HG02798 (cell line): ENCODE measurements around the gene DBNDD1.
"Not testable (repeated sequence)": the region's sequence is repeated elsewhere in the genome, so short reads cannot be mapped to it uniquely, and the experiment has no call there.

ENCODE experiments used
- ATAC-seq: cut with Tn5 transposase; IDR thresholded peaks from one replicate; pipeline ENCODE4 v1.9.1; 2021; ENCODE audit warnings: mild to moderate bottlenecking; ENCODE audit not compliant: unreplicated experiment, poor library complexity

The DBNDD1 gene

DNA sequence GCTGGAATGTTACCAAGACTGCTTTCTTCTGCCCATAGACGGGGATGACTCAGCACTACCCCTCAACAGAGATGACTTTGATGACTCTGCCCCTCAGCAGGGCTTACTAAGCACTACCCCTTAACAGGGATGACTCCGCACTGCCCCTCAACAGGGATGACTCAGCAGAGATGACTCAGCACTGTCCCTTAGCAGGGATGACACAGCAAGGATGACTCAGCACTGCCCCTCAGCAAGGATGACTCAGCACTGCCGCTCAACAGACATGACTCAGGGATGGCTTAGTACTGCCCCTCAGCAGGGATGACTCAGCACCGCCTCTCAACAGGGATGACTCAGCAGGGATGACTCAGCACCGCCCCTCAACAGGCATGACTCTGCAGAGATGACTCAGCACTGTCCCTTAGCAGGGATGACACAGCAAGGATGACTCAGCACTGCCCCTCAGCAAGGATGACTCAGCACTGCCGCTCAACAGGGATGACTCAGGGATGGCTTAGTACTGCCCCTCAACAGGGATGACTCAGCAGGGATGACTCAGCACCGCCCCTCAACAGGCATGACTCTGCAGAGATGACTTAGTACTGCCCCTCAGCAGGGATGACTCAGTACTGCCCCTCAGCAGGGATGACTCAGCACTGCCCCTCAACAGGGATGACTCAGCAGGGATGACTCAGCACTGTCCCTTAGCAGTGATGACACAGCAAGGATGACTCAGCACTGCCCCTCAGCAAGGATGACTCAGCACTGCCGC lies 24.4 kb downstream of the DBNDD1 start:
- ATAC-seq: not testable (repeated sequence)

DNA sequence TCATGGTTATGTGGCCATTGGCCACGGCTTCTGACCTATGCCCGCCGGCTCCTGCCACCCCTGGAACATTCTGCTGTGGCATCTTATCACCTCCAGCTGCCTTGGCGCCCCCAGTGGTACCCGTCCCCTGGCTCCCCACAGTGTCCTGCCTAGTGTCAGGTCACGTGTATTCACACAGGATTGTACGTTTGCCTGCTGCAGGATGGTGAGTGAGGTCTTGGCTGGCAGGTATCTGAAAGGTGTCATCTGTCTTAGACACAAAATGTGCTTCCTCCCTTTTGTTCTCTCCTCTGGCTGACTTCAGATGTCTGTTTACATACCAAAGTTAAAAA lies 24.9 kb downstream of the DBNDD1 start:
- ATAC-seq: no peak

GRCh38 chr16:89993971-89994370 lies 25.3 kb downstream of the DBNDD1 start:
- no peak for ATAC-seq

- no peak for ATAC-seq
Observed at GRCh38 chr16:89993377-89993776, 25.9 kb downstream of the DBNDD1 start.

- no peak for ATAC-seq
Observed at GRCh38 chr16:89990799-89991198, 28.5 kb downstream of the DBNDD1 start.

GRCh38 chr16:89988951-89989350 lies 30.3 kb downstream of the DBNDD1 start:
- no peak for ATAC-seq

DNA sequence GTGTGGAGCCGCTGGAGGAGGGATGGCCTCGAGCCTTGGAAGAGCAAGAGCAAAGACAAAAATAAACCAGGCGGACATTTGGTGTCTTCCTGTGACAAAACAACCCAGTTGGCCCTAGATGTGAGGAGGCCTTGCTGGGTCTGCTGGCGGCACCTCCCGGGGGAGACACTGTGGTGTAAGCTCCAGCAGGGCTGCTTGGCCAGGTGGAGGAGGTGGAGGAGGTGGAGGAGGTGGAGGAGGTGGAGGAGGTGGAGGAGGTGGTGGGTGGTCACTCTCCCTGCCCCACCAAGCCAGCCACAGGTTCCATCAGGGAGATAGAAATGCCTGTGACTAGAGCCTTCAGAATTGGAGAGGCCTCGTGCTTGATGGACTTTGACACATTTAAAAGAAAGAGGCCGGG lies 32.1 kb downstream of the DBNDD1 start:
- ATAC-seq: no peak

DNA sequence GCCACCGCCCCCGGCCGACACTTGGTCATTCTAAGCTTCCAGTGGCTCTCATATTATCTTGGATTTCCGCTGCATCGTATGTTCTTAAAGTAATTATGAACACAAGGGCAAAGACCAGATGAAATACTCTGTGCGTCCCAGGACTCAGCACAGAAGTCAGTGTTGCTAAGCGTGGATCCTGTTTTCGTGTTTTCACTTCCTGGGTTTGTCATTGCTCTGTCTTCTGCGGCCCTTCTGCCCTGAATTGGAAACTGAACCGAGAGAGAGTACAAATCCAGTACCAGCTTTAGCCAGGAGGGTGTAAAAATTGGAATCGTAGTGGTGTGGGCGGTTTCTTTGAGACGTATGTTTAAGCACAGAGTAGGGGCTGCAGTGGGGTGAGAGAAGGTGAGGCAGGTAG lies 32.7 kb downstream of the DBNDD1 start:
- no peak for ATAC-seq

GRCh38 chr16:89985219-89985618 lies 34.0 kb downstream of the DBNDD1 start:
- ATAC-seq: no peak

DNA sequence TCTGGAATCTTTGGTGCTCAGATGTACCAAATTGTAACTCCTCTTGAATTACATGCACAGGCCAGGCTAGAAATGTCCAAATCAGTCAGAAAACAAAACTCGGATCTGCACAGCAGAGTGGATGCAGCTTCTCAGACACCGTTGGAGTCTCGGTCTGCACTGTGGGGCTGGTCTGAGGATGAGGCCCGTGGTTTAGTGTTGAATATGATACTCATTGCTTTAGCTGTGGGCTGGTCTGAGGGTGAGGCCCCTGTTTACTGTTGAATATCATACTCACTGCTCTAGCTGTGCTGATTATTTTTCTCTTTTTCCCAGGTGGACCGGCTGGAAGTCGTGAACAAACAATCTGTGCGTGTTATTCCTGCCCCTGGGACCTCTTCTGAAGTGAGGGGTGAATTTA lies 35.0 kb downstream of the DBNDD1 start:
- no peak for ATAC-seq

GRCh38 chr16:89983536-89983935 lies 35.7 kb downstream of the DBNDD1 start:
- no peak for ATAC-seq

DNA sequence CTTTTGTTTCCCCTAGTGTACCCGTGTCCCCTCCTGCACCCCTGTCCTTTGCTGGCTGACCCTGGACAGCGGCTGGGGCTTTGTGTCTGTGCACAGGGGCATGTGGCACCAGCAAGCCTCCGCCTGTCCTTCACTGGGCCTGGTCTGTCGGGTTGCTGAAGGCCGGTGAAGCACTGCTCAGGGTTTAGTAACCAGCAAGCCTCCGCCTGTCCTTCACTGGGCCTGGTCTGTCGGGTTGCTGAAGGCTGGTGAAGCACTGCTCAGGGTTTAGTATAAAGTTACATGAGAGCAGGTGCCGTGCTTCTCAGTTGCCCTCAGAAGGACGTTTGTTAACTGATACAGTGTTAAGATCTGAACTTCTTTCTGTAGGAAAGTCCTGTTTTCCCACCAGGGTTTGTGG lies 36.9 kb downstream of the DBNDD1 start:
- ATAC-seq: no peak

DNA sequence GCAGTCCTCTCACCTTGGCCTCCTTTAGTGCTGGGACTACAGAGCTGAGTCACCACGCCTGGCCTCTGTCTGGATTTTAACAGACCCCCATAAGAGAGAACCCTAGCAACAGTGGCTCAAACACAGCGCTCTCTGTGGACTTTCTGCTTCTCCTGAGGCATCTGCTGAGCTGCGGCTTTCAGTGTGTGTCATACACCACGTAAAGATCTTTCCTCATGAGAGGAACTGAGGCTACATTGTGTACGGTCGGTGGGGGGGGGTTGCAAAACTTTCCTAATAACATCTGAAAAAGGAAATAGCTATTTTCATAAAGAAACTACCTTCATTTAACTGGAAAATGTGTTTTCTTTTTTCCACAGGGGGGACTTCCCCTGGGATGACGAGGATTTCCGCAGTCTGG lies 37.8 kb downstream of the DBNDD1 start:
- no peak for ATAC-seq

DNA sequence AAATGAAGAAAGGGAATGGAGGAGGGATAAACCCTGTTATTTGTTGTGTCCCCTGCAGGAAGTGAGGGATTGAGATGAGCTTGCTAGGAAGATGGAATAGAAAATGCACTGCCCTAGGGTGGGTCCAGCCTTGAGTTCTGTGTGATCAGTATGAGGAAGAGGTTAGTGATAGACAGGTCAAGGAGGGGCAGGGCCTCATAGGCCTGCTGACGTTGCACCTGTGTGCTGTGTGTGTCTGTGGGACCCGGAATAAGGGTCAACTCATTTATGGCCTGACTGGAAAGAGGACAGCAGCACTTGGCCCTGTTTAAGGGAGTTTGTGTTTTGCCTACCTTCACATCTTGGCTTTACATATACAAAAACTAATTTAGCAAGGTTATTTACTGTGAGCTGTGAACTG lies 44.4 kb downstream of the DBNDD1 start:
- ATAC-seq: no peak

DNA sequence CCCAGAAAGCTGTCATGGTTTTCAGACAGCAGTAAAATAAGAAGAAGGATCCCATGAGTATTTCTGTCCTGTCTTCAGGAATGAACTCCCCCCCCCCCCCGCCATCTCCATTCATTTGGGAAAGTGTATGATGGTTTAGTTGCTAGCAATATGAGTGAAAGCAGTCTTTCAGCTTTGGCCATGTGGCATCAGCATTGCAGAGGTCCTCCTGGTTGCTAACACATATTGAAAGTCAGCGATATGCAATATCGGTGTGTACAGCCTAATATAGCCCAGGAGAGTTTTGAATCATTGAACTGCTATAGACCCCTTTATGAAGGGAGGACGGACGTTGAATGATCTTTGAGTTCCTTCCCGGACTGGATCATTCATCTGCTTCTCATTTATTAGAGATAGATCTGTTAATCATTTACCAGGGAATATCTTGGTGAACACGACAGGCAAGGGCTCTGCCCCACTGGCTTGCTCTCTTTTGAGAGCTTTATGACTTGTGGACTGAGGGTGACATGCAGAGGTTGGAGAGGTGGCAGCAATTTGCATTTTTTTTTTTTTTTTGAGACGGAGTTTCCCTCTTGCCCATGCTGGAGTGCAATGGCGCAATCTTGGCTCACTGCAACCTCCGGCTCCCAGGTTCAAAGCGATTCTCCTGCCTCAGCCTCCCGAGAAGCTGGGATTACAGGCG lies 45.5 kb downstream of the DBNDD1 start:
- ATAC-seq: no peak

DNA sequence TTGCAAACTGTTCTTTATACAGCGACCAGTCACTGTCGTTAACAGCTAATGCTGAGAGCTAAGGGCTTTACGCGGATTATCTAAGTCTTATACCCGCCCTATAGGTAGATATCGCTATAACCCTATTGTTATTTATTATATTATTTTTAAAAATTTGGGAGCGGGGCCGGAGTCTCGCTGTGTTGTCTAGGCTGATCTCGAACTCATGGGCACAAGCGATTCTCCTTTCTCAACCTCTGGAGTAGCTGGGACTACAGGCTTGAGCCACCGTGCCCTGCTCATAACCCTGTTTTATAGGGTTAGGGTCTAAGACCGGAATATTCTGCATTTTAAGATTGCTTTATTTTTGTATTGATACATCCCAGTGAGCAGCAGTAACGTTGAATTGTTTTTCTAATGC lies 46.0 kb downstream of the DBNDD1 start:
- ATAC-seq: no peak

DNA sequence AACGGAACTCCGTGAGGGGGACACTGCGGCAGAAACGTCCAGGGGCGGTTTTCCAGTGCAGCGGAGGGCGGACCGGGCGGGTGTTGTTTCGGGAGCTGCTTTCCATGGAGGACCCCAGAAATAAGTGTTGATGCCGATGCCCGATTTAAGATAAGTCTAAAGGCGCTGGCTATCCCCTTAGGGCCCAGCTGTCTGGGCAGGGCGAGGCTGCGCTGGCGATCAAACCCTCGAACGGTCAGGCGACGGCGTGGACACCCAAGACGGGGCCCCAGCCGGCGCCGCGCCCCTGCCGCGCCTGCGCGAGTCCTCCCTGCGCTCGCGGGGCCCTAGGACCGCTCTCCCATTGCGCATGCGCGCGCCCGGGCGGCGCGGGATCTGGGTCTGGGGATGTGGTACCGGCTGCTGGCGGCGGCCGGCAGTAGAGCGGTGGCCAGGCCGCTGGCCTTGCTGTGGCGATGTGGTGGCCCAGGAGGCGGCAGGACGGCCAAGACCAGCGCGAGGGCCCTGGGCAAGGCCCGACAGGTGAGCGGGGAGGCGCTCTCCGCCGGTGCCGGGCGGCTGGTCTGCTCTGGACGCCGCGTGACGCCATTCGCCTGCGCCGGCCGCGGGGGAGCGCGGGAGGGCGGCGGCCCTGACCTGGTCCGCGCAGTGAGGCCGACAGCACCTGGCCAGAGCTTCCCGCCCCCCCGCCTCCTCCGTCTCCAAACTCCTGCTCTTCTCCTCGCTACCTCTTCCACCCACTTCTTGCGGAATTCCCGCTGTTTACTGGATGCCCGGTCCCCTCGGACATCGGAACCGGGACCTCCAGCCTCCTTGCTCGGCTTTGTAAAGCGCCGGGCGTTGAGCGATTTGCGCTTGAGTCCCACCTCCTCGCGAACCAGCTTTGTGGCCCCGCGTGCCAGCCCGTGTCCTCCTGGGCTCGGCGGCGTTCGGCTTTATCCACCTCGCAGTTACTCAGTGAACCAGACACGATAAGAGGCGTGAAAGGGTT lies 46.7 kb downstream of the DBNDD1 start:
- ATAC-seq: peak; percentile 92

DNA sequence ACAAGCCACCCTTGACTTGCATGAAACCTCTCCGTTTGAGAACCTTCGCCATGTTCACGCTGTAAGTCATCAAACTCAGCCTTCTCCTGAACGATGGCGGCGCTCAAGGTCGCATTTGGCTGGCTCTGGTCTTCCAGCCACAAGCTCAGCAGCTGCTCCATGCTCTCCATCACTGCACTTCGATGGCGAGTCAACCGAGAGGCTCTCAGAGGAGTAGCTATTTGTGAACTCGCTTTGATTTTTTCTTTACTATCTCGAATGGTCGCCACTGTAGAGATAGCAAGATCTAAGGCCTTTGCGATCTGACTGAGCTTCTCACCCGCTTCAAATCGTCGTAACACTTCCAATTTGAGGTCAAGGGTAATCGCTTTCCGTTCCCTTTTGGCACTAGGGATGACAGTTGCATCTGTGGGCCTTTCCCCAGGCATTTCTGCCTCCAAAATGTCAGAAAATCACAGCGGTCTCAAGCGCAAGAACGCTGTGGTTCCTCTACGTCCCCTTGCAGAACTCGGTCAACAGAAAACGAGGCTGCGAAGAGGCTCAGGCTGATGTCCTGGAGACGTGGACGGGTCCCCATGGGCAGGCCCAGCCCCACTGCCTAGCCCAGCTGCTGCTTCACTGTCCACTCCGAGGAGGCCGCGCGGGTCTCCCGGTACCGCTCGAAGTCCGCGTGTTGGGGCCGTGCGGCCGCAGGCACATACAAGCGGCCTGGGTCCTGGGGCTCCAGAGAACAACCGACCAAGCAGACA lies 47.6 kb downstream of the DBNDD1 start:
- ATAC-seq: no peak

GRCh38 chr16:89969741-89970410 lies 49.4 kb downstream of the DBNDD1 start:
- ATAC-seq: no peak

DNA sequence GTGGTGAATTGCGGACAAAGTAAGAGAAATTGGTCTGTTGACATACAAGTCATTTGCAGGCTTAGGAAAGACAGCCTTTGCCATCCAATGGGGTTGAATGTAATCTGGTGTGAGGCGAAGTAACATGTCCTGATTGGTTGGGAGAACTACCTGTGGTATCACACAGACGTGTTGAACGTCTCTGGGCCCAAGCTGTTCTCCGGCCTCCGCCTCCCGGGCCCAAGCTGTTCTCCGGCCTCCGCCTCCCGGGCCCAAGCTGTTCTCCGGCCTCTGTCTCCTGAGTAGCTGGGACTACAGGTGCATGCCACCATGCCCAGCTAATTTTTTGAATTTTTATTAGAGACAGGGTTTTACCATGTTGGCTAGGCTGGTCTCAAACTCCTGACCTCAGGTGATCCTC lies 51.2 kb downstream of the DBNDD1 start:
- not testable (repeated sequence) for ATAC-seq
